Posterior vena cava (tissue), 2 donors: Measurements from ENCODE around the gene STK32B. TPM values are rescaled to one million over a fixed set of nuclear protein-coding genes. Genes with fewer than 3 reads are reported as not detected.

Experiments used
- total RNA-seq, 2 donors: library from RNA; stranded (reverse); fragmentation: NEBNext Ultra II Directional; extraction: Animal tissue kit (Norgen Biotek cat#: 25700); gene quantifications; one replicate each; pipeline ENCODE4 v1.2.1, GENCODE V29; 2021
- donor health status: DM: yes; HTN: yes; CAD: no.
- donor health status: DM: yes; HTN: yes; CAD: no.

STK32B gene
- total RNA-seq, 2 donors from 2014 or later: 3.1 to 3.5 TPM

Other genes with a start within 250 kb of the STK32B start
- 10 to 100 TPM in 1 of 2 donors, 1 to 10 TPM in 1; 7.0 to 20.8 TPM for gene MSX1, start 191.8 kb upstream of the STK32B start, total RNA-seq
- 1 to 10 TPM in 1 of 2 donors, under 1 TPM in 1; 0.81 to 1.2 TPM for gene CYTL1, start 32.0 kb upstream of the STK32B start, total RNA-seq